Hematopoietic multipotent progenitor cell treated with erythropoietin and hydrocortisone succinate and interleukin-3 and kit ligand, for 15 days (in vitro differentiated cells): ENCODE data around the gene ADGRG1.

Experiments used
- DNase-seq: peaks from one replicate; pipeline ENCODE4 v3.0.0-alpha.2; 2015; ENCODE audit warnings: low spot score

ADGRG1 gene

DNA sequence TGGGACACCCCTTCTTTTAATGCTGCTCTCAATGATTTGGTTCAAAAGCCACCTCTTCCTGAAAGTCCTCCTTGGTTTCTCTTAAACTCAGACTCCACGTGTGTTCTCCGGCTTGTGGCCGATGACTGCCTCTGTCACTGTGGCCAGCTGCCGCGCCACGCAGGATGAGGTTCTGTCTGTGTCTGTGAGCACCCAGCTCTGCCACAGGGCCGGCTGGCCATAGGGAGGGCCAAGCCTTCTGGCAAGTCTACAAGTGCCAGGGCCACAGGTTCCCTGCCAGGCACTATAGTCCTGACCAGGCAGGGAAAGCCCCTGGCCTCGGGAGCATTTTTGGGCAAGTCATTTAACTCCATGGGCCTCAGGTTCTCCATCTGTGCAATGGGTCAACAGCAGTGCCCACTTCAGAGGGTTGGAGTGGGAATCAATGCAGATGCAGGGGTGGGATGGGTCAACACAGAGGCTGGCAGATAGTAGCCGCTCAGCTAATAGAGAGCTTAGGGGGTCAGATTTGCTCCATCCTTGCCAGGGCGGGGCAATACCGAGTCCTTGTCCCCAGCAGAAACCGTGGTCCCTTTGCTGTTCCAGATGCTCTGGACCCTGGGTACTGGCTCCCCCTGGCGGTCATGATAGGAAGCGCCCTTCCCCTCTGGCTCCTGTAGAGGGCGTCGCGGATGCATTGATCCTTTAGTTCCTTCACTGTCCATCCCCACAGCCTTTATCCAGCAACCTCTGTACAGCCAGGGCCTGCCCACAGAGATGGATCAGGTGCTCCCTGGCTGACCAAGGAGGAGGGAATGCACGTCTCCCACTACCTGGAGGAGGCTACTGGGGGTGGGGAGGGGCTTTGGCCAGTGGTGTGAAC lies 20.4 kb downstream of the ADGRG1 start:
- DNase-seq, result peak; percentile 83

DNA sequence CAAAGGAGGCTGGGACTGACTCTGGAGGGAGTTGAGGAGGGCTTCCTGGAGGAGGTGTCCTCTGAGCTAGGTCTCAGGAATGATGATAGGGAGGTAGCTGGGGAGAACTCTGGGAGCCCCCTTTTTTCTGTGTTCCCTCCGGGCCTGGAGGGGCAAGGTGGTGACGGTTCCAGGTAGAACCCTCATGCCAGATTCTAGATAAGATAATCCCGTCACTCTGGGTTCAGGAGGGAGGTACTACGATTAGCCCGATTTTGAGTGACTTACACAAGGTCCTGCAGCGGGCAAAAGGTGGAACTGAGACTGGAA lies 21.0 kb downstream of the ADGRG1 start:
- no peak for DNase-seq

DNA sequence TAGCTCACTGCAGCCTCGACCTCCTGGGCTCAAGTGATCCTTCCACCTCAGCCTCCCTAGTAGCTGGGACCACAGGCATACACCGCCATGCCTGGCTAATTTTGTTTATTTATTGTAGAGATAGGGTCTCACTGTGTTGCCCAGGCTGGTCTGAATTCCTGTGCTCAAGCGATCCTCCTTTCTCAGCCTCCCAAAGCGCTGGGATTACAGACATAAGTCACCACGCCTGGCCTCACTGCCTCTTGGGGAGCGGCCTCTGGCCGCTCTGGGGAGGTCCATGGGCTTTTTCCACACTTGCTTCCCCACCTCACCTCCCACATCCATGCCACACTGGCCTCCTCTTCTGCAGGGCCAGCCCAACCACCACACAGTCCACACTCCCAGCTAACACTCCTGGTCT lies 21.4 kb downstream of the ADGRG1 start:
- DNase-seq, result no peak

DNA sequence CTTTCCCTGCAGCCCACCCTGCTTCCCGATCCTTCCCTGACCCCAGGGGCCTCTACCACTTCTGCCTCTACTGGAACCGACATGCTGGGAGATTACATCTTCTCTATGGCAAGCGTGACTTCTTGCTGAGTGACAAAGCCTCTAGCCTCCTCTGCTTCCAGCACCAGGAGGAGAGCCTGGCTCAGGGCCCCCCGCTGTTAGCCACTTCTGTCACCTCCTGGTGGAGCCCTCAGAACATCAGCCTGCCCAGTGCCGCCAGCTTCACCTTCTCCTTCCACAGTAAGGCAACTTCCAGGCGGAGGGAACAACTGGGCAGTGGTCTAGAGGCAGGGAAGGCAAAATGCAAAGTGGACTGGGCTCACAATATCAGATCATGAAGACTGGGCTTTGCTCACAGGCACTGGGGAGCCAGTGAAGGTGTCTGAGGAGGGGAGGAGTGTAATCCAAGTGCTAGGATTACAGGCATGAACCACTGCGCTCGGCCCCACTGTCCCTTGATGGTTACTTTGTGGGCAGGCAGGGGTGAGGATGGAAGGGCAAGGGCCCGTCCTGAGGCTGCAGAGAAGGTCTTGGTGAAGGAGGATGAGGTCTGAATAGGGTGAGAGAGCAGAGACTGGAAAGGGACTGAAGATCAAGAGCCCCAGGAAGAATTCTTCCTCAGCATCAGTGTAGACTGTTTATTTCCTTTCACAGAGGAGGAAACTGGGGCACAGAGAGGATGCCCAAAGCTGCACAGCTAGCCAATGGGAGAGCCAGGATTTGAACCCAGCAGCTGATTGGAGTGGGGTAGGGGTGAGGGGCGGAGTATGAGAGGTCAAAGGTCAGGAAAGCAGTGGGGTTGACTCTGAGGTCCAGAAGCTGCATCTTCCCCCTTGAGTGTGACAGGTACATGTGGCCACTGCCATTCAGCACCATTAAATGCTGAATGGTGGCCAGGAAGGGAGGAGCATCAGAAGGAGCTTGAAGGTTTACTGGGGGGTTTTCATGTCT lies 23.2 kb downstream of the ADGRG1 start:
- no peak for DNase-seq

DNA sequence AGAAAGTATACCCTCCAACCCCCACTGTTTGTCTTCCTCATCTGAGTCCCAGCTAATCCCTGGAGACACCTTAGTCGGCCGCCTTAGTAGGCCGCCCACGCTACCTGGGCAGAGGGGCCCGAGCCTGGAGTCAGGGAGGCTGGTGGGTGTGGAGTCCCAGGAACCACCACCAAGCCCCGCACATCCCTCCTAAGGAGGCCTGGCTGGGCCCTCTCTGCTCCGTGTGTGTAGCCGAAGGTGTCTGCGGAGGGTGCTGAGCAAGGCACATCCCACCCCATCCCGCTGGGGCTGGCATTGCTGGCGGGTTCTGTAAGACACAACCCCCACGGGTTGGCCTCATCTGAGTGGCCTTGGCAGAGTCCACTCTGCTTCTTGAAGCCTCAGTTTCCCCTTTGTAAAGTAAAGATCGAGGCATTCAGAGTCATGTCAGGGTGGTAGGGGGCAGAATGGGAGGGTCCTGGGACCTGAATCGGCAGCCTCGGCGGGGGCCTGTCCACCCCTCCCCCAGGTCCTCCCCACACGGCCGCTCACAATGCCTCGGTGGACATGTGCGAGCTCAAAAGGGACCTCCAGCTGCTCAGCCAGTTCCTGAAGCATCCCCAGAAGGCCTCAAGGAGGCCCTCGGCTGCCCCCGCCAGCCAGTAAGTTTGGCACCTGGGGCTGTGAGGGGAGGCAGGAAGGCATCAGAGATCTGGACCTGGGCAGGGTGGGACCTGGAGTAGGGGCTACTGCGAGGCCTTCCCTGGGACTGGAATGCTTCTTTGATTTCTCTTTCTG lies 24.5 kb downstream of the ADGRG1 start:
- DNase-seq, result no peak

DNA sequence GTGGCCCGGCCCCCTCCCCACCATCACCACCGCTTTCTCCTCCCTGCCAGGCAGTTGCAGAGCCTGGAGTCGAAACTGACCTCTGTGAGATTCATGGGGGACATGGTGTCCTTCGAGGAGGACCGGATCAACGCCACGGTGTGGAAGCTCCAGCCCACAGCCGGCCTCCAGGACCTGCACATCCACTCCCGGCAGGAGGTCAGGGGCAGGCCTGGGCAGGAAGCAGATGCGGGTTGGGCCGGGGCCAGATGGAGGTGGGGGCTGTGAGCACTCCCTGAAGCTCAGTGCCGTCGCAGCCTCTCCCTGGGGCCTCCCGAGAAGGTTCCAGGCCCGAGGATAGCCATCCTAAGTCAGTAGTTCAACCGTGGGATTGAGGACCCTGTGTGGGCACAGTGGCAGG lies 25.5 kb downstream of the ADGRG1 start:
- DNase-seq, result no peak

DNA sequence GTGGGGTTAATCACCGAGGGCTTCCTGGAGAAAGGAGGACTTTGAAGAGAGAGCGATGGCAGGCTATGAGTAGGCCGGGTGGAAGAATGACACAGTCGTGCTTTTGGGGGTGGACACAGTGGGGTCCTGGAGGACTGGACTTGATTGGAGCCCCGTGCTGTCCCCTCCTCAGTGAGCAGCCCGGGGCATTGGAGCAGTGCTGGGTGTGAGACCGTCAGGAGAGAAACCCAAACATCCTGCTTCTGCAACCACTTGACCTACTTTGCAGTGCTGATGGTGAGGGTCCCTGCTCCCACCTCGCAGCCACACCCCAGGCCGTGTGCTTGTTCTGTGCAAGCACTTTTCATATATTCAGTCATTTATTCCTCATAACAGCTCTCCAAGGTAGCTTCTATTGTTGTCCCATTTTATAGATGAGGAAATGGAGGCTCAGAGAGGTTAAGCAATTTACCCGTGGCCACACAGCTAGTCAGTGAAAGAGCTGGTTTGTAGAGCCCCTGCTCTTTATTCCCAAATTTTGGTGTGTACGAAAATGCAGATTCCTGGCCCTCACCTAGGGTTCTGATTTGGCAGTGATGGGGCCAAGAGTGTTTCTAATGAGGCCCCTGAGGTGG lies 28.0 kb downstream of the ADGRG1 start:
- DNase-seq, result no peak

DNA sequence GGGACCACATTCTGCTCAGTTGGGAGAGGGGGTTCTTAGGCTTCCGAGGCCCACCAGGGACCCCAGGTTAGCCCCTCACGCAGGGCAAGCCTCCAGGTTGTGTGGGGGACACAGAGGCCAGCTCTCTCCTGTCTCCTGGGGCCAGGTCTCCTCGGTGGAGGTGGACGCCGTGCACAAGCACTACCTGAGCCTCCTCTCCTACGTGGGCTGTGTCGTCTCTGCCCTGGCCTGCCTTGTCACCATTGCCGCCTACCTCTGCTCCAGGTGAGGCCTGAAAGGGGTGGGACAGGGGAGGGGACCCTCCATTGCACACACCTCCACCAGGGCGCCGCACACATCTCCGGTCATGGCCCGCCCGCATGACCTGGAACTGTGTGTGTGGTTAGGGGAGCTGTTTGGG lies 28.8 kb downstream of the ADGRG1 start:
- DNase-seq, result no peak

DNA sequence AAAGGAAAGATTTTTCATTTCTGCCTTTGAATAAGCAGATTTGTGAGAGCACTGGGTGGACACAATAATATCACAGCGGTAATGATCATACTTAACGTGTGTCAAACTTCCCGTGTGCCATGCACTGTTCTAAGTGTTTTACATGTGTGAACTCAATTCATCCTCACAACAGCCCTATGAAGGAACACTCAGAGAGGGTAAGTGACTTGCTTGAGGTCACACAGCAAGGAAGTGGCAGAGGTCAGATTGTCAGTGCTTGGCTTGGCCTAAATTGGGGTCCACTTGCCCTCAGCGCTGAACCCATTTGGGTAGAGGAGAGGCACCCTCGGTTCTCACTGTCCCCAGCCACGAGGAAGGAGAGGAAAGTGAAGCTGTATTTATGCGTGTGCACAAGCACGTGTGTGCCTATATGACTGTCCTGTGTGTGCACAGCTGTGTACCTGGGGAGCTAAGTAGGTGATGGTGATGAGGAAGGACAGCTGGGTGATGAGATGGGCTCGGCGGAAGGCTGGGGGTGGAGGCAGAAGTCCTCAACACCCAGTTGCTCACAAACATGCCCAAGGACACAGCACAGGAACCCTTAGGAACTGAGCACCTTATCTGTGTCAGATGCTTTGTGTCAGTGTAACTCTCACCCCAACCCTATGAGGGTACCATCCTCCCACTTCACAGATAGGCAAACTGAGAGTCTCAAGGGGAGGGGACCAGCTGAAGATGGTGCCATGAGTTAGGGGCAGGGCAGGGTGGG lies 29.9 kb downstream of the ADGRG1 start:
- no peak for DNase-seq

DNA sequence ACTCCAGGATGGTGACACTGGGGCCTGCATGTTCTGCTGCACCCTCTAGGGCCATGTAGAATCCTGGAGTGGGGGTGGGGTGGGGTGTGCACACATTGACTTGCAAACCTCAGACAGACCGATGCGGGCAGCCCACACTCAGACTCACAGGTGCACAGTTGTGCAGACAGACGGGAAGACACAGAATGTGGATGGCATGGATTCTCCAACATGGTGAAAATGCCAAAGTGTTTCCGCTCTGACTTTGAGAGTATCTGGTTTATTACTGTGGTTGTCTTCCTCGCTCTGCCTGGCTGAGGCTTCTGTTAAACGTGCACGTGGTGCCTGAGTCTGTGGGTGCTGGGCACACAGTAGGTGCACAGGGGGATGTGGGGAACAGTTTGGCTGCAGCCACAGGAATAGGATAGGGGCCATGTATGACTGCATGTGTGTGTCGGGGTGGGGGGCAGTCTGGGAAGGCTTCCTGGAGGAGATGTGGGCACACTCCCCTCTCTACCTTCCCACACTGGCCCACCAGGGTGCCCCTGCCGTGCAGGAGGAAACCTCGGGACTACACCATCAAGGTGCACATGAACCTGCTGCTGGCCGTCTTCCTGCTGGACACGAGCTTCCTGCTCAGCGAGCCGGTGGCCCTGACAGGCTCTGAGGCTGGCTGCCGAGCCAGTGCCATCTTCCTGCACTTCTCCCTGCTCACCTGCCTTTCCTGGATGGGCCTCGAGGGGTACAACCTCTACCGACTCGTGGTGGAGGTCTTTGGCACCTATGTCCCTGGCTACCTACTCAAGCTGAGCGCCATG lies 30.6 kb downstream of the ADGRG1 start:
- no peak for DNase-seq

DNA sequence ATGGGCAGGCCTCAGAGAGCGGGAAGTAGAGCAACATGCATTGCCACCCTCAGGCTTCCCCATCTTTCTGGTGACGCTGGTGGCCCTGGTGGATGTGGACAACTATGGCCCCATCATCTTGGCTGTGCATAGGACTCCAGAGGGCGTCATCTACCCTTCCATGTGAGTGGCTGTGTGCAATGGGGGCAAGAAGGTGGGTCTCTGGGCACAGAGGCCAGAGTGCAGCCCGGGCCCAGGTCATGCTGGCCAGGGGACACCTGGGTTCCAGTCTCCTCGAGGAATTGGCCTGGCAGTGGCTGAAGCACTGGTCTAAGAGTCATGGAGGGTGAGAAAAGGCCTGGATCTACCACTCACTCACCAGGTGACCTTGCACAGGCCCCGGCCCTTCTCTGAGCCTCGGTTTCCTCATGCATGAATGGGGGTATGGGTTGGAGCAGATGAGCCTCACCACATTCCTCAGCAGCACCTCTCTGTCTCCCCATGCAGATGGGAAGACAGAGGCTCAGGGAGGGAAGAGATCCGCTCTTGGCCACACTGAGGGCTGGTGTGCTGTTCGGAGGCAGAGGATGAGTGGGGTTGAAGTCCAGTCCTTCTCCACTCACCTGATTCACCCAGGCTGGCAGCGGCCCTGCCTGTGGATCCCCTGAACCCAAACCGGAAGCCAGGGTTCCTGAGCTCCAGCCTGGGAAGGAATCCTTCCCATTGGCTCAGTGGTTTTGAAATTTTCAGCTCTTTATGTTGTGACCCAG lies 32.5 kb downstream of the ADGRG1 start:
- no peak for DNase-seq

DNA sequence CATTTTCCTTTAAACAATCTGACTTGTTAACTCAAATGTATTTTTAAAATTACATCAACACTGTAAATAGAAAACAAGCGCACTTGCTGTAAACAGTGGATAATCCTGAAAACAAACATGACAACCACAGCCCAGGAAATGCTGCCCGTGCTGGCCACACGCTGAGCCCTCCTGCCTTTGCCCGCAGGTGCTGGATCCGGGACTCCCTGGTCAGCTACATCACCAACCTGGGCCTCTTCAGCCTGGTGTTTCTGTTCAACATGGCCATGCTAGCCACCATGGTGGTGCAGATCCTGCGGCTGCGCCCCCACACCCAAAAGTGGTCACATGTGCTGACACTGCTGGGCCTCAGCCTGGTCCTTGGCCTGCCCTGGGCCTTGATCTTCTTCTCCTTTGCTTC lies 33.1 kb downstream of the ADGRG1 start:
- no peak for DNase-seq

DNA sequence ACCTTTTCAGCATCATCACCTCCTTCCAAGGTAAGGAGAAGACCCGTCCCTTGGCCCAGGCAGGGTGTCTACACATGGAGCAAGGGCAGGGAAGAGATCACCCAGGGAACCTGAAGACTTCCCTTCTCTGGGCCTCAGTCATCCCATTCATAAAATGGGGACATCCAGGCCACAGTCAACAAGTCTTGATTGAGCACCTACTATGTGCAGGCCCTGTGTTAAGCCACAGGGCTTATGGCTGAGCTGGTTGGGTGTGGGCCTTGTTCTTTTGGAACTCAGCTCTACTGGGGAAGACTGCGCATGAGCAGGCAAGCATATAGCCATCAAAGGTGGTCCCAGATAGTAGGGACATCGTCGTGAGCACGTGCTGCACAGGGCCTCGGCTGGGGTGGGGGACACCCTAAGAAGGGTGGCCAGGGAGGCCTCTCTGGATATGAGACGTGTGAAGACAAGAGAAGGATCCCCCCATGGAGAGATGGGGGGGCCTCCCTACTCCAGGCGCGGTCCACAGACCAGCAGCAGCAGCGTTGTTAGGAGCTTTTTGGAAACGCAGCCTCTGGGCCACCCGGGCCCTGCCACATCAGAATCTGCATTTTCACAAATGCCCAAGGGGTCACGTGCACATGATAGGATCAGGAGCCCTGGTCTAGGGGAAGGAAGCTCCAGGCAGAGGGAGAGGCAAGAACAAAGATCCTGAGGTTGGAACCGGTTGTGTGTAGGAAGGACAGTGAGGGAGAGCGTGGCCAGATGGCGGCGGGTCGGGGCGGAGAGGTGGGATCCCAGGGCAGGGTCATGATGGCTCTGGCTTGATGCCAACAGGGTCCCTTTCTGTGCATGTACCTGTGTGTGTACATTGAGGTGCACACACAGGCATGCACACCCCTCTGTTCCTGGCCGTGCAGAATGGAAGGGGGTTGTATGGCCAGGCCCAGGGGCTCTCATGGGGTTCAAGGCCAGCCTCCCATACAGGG lies 33.8 kb downstream of the ADGRG1 start:
- no peak for DNase-seq

DNA sequence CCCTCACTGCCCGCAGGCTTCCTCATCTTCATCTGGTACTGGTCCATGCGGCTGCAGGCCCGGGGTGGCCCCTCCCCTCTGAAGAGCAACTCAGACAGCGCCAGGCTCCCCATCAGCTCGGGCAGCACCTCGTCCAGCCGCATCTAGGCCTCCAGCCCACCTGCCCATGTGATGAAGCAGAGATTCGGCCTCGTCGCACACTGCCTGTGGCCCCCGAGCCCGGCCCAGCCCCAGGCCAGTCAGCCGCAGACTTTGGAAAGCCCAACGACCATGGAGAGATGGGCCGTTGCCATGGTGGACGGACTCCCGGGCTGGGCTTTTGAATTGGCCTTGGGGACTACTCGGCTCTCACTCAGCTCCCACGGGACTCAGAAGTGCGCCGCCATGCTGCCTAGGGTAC lies 35.0 kb downstream of the ADGRG1 start:
- DNase-seq, result no peak

DNA sequence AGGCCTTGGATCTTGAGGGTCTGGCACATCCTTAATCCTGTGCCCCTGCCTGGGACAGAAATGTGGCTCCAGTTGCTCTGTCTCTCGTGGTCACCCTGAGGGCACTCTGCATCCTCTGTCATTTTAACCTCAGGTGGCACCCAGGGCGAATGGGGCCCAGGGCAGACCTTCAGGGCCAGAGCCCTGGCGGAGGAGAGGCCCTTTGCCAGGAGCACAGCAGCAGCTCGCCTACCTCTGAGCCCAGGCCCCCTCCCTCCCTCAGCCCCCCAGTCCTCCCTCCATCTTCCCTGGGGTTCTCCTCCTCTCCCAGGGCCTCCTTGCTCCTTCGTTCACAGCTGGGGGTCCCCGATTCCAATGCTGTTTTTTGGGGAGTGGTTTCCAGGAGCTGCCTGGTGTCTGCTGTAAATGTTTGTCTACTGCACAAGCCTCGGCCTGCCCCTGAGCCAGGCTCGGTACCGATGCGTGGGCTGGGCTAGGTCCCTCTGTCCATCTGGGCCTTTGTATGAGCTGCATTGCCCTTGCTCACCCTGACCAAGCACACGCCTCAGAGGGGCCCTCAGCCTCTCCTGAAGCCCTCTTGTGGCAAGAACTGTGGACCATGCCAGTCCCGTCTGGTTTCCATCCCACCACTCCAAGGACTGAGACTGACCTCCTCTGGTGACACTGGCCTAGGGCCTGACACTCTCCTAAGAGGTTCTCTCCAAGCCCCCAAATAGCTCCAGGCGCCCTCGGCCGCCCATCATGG lies 35.7 kb downstream of the ADGRG1 start:
- no peak for DNase-seq

DNA sequence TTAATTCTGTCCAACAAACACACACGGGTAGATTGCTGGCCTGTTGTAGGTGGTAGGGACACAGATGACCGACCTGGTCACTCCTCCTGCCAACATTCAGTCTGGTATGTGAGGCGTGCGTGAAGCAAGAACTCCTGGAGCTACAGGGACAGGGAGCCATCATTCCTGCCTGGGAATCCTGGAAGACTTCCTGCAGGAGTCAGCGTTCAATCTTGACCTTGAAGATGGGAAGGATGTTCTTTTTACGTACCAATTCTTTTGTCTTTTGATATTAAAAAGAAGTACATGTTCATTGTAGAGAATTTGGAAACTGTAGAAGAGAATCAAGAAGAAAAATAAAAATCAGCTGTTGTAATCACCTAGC lies 36.2 kb downstream of the ADGRG1 start:
- no peak for DNase-seq

DNA sequence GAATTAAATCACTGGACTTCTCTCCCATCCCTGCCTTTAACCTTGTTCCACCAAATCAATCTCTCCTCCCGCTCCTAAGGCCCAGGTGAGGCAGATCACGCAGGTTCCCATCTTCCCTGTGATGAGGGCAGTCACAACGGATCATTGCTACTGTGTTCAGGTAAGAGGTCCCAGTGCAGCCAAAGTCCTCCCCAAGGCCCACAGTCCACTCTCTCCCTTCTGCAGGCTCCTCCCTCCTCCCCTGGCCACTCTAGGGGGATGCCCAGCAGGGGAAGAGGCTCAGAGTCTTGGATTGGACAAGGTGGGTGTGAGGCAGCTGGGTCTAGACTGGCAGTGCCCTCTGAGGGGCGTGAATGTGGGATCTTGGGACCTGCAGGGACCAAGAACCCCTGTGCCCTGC lies 37.1 kb downstream of the ADGRG1 start:
- DNase-seq, result no peak
